ENCODE data around the gene KRTAP1-5. TPM values are rescaled to one million over a fixed set of nuclear protein-coding genes. Genes with fewer than 3 reads are reported as not detected.

KRTAP1-5 gene
- total RNA-seq, 4 donors from 2014 or later = not detected

DNA sequence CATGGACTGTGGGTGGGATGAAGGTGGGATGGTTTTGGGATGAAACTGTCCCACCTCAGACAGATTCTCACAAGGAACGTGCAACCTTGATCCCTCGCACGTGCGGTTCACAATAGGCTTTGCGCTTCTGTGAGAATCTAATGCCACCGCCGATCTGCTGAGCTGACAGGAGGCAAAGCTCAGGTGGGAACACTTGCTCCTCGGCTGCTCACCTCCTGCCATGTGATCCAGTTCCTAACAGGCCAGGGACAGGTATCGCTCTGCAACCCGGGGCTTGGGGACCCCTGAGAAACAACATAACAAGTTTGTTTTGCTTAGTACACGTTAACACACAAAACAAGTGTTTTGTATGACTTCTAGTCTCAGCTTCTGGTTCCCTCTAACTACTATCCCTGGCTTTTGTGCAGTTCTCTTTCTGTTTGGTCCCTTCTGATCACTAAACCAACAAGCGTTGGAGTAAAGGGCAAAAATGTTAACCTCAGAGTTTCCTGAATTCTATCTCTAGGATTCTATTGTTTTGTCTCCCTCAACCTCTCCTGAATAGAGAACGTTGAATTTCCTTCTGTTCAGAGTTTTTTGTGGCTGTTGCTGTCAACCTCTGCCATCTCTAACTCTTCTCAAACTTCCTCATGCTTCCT is 10.3 kb downstream of the KRTAP1-5 start:
- TF ChIP-seq, protein P1, sequence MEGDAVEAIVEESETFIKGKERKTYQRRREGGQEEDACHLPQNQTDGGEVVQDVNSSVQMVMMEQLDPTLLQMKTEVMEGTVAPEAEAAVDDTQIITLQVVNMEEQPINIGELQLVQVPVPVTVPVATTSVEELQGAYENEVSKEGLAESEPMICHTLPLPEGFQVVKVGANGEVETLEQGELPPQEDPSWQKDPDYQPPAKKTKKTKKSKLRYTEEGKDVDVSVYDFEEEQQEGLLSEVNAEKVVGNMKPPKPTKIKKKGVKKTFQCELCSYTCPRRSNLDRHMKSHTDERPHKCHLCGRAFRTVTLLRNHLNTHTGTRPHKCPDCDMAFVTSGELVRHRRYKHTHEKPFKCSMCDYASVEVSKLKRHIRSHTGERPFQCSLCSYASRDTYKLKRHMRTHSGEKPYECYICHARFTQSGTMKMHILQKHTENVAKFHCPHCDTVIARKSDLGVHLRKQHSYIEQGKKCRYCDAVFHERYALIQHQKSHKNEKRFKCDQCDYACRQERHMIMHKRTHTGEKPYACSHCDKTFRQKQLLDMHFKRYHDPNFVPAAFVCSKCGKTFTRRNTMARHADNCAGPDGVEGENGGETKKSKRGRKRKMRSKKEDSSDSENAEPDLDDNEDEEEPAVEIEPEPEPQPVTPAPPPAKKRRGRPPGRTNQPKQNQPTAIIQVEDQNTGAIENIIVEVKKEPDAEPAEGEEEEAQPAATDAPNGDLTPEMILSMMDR (IDR thresholded peaks at IDR 0.05; ENCODE audit: low read depth) = no peak

- TF ChIP-seq, protein P1 (IDR thresholded peaks at IDR 0.05; ENCODE audit: low read depth) = no peak
These were observed 11.6 kb downstream of the KRTAP1-5 start for GRCh38 chr17:41015454-41015853.

DNA sequence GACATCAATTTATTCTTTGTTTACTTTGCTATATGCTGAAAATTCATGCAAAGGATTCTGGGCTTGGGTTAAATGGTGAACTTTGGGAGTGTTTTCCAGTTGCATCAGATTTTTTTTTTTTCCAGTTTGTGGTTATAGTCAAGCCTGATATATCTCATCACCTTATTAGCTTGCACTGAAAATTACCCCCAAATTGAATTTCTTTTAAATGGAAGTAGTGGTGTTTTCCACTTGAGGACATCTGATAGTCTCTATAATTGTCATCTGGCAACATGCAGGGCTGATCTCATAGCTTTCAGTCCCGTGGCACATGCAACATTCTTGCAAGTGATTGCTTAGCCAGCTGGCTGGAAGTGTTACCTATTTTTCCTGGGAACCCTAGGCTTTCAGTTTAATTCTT is 13.4 kb downstream of the KRTAP1-5 start:
- TF ChIP-seq, protein P1 (IDR thresholded peaks at IDR 0.05; ENCODE audit: low read depth) = no peak

GRCh38 chr17:41013181-41013580 is 13.8 kb downstream of the KRTAP1-5 start:
- TF ChIP-seq, protein P1 (IDR thresholded peaks at IDR 0.05; ENCODE audit: low read depth) = no peak

DNA sequence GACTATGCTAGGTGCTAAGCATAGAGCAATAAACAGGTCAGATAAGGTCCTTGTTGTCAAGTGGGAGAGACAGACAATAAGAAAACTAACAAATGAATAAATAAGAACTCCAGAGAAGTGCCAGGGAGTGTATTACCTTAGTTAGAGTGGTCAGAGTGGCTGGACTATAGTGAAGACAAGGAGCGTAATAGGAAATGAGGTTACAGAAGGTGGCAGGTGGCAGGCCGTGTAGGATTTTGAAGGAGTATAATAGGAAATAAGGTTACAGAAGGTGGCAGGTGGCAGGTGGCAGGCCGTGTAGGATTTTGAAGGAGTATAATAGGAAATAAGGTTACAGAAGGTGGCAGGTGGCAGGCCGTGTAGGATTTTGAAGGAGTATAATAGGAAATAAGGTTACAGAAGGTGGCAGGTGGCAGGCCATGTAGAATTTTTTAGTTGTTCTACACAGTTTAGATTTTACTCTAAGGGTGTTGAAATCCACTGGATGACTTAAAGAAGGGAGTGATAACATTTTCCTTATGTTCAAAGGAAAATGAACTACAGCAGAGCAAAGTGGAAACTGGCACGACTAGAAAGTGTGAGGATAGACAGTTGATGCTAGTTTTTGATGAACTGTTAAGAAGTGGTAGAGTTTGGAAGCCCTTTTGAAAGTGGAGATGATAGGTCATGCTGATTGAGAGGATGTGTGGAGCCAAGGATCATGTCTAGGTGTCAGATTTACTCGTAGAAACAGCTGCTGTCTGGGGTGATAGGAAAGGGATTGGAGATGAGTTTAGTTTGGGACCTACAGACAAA is 14.5 kb downstream of the KRTAP1-5 start:
- TF ChIP-seq, protein P1 (IDR thresholded peaks at IDR 0.05; ENCODE audit: low read depth) = no peak

DNA sequence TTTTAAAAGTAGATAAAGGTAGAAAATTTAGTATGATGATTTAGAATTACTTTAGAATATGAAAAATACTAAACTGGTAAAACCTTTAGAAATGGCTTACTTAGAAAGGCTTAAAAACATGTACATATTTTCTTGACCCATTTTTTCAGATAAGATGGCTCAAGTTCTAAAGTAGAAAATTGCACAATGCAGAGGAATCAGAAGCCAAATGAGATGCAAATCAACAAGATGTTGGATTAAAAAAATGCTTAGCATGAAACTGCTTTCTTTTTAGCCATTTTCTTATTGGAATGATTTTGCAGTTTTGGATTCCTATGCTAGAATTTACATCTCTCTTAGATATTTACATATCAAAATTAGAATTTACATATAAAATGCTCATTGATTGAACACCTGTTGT is 16.6 kb downstream of the KRTAP1-5 start:
- TF ChIP-seq, protein P1 (IDR thresholded peaks at IDR 0.05; ENCODE audit: low read depth) = no peak

DNA sequence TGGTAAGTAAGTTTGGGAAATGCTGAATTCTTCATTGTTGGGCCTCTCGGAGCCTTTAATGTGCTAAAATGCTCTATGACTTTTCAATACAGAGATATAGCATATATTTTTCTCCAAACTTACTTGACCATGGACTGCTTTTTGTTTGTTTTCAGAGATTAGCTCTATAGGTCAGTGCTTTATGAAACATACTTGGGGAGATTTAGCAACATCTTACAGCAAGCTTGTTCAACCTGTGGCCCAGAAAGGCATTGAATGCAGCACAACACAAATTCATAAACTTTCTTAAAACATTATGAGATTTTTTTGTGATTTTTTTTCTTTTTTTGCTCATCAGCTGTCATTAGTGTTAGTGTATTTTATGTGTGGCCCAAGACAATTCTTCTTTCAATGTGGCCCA is 17.1 kb downstream of the KRTAP1-5 start:
- TF ChIP-seq, protein P1 (IDR thresholded peaks at IDR 0.05; ENCODE audit: low read depth) = no peak
